ENCODE measurements around the gene PODXL. TPM values are rescaled to one million over a fixed set of nuclear protein-coding genes. Genes with fewer than 3 reads are reported as not detected.
"Not testable (repeated sequence)": the region's sequence is repeated elsewhere in the genome, so short reads cannot be mapped to it uniquely, and the experiment has no call there.

PODXL gene
- total RNA-seq, 1 donor from 2014 or later = 1.1 TPM

DNA sequence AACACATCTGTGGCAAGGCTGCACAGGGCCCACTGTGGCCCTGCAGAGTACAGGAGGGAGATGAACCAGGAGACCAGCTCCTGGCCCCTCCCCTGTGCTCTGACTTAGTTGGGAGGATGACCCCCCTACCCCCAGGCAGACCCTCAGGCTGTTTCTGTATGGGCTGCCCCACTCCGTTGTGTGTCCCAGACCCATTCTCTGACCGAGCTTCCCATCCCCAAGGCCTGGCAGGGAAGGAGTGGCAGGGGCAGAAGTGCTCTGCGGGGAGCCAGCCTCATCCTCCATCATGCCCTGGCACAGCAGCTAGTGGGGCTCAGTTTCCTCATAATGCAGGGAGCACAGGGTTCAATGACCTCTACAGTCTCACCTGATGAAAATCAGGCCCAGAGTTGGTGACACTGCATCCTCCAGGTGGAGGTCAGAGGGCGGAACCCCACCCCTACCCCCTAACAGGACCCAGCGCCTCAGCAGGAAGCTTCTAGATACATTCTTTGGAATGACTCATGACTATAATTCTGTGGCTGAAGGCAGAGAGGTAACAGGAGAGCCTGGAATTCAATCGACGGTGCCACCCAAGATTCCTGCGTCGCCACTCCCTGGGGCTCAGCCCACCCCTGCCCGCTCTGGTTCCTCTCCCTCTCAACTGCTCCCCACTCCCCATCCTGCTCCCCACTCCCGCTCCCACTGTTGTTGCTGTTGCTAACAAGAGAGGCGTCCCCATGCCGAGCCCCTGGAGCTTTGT, 18.2 kb downstream of the PODXL start:
- intact Hi-C loops (cut with micrococcal nuclease) = no loop called here

DNA sequence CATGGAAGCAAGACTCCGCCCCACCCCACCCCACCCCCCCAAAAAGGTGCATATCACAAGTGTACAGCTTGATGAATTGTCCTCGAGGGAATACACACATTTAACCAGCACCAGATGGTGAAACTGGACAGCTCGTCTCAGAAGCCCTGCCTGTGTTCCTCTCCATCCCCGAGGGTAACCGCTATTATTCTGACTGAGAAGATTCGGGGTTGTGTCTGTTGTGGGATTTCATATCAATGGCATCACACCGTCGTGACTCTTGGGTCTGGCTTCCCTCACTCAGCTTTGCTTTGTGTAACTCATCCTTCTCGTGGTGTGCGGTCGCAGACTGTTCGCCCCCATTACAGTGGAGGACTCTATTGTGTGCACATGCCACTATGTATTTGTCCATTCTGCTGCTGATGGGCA, 18.9 kb downstream of the PODXL start:
- intact Hi-C loops (cut with micrococcal nuclease) = no loop called here

DNA sequence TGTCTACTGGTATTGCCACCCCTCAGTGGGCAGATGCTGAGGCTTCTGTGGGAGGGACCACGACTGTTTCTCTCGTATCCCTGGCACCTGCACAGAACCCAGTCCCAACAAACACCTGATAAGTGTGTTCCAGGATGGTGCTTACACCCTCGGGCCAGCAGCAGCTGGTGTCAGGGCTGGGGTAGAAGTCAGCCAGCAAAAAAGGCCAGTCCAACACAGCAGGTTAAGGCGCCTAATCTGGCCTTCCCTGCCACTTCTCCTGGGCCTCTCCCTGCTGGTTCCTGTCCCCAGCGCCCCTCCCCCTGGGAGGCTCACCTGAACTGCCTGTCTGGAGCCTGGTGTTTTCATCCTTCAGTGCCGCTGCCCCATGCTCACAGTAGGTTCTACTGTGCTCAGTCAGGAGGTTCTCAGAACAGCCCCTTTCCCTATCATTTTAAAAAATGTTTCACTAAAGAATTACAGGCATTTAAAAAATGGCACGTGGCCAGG, 20.0 kb downstream of the PODXL start:
- intact Hi-C loops (cut with micrococcal nuclease) = no loop called here

DNA sequence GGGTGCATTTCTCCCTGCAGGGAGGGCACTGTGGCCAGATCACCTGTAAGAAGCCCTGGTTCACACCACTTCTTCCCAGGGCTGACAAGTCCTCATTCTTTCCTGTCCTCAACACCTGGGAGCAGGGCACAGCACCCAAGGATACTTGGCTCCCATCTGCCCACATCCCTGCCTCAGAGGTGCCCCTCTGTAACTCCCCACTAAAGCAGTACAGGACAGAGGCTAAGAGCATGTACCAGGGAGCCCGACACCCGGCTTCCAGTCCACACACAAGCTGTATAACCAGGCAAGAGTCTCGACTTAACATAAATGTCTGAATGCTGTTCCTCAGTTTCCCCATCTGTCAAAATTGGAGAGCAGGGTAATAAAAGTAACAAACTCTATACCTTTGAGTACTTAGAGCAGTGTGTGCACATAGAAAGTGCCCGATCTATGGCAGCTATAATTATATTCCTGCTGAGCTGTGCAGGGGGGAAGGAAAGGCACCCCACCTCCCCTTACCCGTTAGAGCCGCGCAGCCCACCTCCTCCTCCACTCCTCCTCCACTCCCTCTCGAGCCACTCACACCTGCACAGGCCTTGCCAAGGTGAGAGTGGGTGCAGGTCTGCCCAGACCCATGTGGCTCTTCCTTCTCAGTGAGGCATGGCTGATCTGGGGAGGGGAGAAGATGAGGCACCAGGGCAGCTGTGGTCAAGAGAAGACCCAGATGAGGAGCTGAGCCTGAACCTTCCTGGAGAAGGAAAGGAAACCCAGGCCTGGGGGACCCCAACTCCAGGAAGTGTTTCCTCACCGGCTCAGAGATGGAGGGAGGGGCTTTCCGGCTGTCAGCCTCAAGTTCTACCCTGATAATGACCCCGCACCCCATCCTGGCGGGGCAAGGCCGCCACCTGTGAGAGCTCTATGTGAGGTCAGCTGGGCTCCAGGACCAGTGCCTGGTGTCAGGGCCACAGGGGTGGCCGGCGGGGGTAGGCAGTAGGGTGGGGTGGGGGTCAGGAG, 22.6 kb downstream of the PODXL start:
- intact Hi-C loops (cut with micrococcal nuclease) = no loop called here

DNA sequence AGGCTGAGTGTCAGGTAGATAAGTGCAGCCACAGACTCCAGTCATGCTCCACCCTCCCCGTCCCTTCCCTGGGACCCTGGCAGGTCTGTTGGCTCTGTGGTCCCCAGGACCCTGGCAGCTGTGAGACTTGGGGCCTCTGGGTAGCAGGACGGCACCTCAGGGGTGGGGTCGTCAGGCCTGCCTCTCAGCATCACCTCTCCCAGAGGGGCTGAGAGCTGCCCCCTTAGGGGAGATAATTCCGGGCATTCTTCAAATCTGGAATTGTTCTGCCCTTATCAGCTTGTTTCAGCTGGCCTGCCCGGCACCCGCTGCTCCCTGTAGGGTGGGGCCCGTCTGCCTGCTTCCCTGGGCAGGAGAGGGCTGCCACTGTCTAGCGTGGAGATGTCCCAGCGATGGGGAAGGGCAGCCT, 23.3 kb downstream of the PODXL start:
- intact Hi-C loops (cut with micrococcal nuclease) = no loop called here

DNA sequence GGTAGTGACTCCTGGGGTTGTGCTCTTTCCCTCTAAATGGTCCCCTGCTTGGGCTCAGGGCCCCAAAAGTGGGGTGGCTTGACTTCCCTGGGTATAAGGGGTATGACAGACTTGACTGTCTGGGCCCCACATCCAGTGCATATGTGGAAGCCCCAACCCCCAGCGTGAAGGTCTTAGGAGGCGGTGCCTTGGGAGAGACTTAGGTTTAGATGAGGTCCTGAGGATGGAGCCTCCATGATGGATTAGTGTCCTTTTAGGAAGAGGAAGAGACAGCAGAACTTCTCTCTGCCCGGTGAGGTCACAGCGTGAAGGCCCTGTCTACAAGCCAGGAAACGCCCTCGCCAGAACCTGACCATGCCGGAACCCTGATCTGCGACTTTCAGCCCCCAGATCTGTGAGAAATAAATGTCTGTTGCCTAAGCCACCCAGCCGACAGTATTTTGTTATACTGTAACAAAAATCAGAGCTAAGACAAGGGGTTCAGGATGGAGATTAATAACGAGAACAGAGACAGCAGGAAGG, 23.8 kb downstream of the PODXL start:
- intact Hi-C loops (cut with micrococcal nuclease) = no loop called here

DNA sequence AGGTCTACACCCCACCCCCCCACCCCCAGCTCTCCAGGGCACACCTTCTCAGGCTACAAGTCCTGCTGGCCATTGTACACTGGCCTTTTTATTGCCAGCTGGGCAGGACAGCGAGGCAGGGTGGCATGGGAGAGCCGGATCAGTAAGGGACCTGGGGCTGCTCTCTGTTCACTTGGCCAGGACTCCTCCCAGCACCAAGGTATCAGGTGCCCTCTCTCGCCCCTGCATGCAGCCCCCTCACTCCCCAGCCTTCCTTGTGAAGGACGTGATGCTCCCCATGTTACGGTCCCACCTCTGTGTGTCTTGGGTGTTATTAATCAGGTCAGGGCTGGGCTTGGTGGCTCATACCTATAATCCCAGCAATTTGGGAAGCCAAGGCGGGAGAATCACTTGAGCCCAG, 26.3 kb downstream of the PODXL start:
- intact Hi-C loops (cut with micrococcal nuclease) = no loop called here

DNA sequence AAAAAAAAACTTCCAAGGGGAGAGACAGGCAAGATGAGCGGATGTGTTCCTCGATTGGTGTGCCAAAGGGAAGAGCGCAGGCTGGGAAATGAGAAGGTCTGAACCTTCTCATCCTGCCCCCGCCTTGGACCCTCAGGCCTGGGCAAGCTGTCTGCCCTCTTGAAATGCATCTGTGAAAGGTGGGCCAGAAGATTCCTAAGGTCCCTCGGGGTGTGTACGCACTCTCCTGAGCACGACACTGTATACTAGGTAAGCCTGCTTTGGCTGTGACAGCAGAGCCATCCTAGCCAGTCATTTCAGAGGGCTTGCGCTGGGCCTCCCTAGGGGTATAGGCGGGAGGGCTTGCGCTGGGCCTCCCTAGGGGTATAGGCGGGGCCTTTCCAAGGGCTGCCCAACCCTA, 26.8 kb downstream of the PODXL start:
- intact Hi-C loops (cut with micrococcal nuclease) = no loop called here

DNA sequence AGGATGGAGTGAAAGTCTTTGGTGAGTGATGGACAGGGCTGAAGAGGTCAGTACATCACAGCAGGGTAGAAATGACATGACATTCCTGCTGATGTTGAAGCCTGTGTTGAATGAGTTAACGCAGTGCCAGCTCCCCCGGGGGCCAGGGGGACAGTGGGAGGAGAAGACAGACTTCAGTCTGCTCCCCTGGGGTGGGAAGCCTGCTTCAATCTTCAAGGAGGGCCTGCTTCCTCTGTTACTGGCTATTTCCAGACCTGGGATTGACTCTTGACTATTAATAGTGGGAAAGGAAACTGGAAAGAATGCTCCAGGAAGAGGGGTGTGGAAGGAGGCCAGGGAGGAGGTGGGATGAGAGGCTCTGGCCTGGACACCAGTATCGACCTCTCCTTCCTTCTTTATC, 27.2 kb downstream of the PODXL start:
- intact Hi-C loops (cut with micrococcal nuclease) = no loop called here

DNA sequence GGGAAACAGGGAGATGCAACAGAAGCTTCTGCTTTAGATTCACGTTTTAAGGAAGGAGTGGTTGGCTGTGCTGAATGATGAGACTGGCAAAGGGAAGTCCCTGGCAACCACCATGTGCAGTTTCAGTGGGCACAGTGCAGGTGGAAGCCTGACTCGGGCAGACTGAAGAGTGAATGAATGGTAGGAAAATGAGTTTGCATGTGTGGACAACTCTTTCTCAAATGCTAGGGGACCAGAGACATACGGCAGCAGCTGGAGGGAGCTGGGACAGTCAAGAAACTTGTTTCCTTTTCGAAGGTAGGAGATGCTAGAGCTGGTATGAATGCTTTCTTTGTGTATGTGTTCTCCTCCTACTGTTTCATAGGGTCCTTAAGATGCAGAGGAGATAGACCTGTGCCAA, 29.0 kb downstream of the PODXL start:
- intact Hi-C loops (cut with micrococcal nuclease) = no loop called here

DNA sequence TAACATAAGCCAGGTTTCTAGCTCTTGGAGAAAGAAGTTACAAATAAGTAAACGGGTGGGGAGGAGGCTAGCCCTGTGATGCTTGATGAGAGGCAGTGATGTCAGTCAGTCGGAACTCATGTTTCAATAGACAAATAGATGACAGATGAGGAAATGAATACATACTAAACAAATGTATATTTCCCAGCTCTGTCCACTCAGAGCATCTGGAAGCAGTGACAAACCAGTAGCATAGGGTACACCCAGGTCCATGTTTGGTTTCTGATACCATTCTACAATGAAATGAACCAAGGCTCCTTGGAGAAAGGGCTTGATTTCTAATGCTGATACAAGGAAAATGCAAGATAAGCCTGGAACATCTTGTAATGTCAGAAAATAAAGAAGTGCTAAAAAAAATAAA, 30.6 kb downstream of the PODXL start:
- intact Hi-C loops (cut with micrococcal nuclease) = no loop called here

DNA sequence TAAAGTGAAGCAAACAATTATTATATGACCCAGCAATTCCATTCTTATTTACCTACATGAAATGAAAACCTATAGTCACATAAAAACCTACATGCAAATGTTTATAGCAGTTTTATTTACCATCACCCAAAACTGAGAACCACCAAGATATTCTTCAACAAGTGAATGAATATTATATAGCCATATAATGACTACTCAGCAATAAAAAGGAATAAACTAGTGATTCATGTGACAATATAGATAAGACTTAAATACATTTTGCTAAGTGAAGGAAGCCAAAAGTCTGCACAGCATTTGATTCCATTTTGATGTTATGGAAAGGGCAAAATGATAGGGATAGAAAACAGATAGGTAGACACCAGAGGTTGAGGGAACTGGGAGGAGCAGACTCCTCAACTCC, 31.7 kb downstream of the PODXL start:
- intact Hi-C loops (cut with micrococcal nuclease) = loop anchor here (5.0 kb wide), 2 partner anchors 33 to 337 kb away; partner anchors contain the start of gene PODXL

DNA sequence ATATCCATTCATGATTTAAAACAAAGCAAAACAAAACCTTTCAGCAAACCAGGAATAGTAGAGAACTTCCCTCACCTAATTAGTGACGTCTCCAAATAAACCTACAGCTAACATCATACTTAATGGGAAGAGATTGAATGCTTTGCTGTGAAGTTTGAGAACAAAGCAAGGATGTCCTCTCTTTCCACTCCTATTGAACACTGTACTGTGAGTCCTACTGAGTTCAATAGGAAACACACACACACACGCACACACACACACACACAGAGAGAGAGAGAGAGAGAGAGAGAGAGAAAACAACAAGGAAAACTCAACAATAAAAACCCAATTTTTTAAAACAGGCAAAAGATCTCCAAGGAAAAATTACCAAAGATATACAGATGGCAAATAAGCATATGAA, 32.3 kb downstream of the PODXL start:
- intact Hi-C loops (cut with micrococcal nuclease) = loop anchor here (5.0 kb wide), 2 partner anchors 33 to 337 kb away; partner anchors contain the start of gene PODXL

DNA sequence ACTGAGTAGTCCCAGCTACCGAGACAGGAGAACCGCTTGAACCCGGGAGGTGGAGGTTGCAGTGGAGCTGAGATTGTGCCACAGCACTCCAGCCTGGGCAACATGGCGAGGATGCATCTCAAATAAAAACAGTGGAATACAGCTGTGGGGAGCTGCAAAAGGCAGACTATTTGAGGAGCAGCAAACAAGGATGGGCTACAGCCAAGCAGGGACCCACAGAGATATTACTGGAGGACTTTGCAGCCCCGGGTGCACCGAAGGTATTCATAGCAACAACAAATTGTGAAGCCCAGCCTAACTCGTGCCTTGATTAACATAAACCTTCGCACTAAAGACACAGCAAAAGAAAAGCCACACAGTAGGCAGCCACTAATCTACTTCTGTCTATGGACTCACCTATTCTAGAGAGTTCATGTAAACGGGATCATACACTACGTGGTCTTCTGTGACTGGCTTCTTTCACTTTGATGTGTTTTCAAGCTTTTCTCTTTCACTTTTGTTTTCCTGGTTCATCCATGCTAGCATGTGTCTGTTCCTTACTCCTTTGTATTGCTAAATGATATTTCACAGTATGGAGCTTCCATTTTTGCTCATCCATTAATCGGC, 34.0 kb downstream of the PODXL start:
- intact Hi-C loops (cut with micrococcal nuclease) = loop anchor here (1.0 to 5.0 kb wide), 3 partner anchors 9 to 335 kb away; partner anchors contain the start of gene PODXL

DNA sequence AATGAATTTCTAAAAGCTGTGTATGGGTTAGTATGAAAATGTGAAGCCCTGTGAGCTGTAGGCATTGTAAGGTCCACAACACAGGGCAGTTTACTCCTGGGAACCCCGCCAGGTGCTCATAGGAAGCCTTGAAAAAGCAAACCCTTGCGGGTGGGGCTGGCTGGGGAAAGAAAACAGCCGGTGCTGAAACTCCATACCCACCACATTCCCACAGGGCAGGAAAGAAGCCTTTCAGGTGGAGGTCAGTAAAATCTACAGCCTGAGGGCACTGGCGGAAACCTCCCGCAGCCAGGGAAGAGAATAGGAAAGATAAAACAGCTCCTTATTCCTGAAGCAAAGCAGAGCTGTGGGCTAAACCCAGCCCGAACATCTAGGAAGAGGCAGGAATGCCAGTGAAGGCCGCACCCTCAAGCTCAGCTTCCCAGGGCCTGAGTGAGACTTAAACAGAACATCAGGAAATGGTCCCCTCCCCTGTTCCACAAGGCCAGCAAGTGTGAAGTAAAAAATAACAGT, 34.7 kb downstream of the PODXL start:
- intact Hi-C loops (cut with micrococcal nuclease) = loop anchor here (1.0 to 5.0 kb wide), 3 partner anchors 8 to 334 kb away; partner anchors contain the start of gene PODXL

DNA sequence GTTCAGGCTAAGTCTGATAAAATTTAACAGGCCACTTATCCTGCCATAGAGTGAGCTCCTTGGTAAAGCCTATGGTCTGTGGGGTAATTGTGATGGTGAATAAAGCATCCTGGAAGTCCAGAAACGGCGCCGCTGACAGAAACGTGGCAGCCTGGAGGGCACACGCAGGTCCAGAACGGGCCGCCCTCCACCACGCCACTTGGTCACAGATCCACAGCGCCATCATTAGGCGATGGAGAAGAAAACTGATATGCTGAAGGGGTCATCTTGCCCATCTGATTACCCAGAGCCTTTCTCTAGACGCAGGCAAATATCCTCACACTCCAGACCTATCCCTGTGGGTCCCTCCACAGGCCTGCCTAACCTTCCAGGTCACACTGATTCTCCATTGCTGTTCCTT, 37.8 kb downstream of the PODXL start:
- intact Hi-C loops (cut with micrococcal nuclease) = no loop called here

DNA sequence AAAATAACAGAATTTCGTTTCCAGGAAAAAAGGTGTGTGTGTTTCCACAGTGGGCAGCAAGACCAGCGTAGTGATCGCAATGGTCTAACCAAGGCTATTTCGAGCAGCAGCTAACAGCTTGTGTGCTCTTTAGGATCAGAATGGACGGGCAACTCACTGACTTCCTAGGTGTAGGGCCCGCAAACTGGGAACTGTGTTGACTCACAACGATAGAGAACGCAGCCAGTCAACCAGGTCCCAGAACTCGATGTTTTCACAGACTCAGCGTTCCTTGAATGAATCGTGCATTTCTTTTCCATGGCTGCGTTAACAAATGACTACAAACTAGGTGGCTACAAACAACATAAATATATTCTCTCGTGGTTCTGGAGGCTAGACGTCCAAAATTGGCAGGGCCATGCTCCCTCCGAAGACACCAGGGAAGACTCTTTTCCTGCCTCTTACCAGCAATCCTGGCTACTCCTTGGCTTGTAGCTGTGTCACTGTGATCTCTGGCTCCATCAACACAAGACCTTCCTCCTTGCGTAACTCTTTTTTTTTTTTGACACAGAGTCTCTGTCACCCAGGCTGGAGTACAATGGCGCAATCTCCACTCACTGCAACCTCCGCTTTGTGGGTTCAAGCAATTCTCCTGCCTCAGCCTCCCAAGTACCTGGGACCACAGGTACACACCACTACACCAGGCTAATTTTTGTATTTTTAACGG, 39.1 kb downstream of the PODXL start:
- intact Hi-C loops (cut with micrococcal nuclease) = no loop called here

DNA sequence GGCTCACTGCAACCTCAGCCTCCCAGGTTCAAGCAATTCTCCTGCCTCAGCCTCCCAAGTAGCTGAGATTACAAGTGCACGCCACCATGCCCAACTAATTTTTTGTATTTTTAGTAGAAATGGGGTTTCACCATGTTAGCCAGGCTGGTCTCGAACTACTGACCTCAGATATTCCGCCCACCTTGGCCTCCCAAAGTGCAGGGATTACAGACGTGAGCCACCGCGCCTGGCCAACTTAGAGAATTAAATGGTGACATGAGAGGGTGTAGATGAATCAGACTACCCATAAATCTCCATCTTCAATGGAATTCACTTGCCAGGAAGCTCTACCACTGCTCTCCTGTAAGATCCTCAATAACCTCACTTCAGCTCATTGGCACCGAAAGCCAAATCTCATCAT, 41.0 kb downstream of the PODXL start:
- intact Hi-C loops (cut with micrococcal nuclease) = not testable (repeated sequence)

DNA sequence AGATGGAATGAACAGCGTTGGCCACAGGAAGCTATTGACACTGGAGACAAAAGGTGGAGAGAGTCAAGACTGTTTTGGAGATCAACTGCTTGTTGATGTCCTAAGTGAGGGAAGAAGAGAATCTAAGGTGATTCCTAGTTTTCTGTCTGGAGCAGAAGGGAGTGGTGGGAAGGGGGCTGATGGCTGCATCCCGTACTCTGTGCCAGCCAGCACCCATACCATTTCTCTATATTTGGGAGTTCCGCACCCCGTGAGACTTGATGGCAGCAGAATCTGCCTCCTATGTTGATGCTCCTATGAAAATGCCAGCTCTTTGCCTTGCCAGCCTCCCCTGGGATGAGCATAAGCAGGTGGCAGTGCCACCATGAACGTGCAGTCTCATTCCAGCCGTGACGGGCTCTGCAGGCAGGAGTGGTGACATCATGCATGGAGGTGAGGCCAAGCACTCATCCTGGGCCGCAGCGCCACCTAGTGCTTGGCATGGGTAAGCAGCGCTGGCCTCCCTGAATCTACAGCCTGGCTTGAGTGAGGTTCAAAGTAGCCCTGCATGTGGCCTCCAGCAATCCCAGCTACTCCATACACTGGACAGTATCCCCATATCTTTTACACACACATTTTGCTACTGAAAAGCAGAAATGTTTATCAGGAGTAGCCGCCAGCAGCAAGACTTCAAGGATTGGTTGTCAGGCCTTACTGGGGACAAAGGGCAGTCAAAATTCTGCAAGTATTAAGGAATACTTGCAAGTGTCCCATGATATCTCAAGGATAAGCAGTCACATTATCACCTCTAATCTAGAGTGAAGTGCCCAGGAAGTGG, 43.0 kb downstream of the PODXL start:
- intact Hi-C loops (cut with micrococcal nuclease) = loop anchor here (1.0 to 5.0 kb wide), 7 partner anchors 9 to 616 kb away; no protein-coding TSS in a partner anchor
